ENCODE results near the gene ECE1.

DNA sequence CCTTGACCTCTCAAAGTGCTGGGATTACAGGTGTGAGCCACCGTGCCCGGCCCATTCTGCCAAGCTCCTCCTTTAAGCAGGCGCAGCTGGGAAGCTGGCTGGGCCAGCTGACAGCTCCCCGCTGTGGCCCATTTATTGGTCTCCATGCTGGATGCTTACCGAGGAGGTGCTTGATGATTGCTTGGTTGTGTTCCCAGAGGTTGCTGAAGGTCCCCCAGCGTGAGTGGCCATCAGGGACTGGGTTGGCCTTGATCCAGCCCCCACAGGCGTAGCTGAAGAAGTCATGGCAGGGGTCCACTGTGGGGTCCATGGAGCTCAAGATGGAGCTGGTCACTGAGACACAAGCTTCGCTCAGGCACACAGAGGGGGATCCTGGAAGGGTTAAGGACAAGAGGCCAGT is 17.7 kb downstream of the ECE1 start:
- TF ChIP-seq ZNF274 (IDR thresholded peaks at IDR 0.05; ENCODE audit: low read depth, low read length) (no peak), YY1 (IDR thresholded peaks at IDR 0.05; ENCODE audit: insufficient read depth, insufficient read length) (no peak), SUZ12 (IDR thresholded peaks at IDR 0.05; ENCODE audit: extremely low read depth, insufficient read depth, insufficient read length) (no peak)

Data from NT2/D1 (cell line).